ENCODE measurements around the gene SCO1. TPM values are rescaled to one million over a fixed set of nuclear protein-coding genes. Genes with fewer than 3 reads are reported as not detected.
A peak's percentile ranks its signal among the peaks of the same experiment; 100 is the strongest.

SCO1 gene
- total and polyA plus RNA-seq, 8 donors, result 3.3 to 12.4 (median 9.4) TPM

GRCh38 chr17:10649602-10650001, 47.7 kb downstream of the SCO1 start:
- Histone ChIP-seq H3K4me1 (no peaks in the 10 kb centered on the region), H3K27ac (no peak overlapping the region), H3K27me3 (no peaks in the 10 kb centered on the region), H3K9me3 (no peaks in the 10 kb centered on the region), H3K4me3 (no peak overlapping the region), H3K36me3 (no peaks in the 10 kb centered on the region)
- WGBS, 2 donors, result 78 to 86% methylated on average over 5 of the region's 5 CpGs
- no peak for ATAC-seq
- no peak for FAIRE-seq
- no peak for DNase-seq
- intact Hi-C loops (cut with DNase I), result loop anchor here in 1 of 3 donors (10.0 kb wide), 1 partner anchor 195 kb away; no protein-coding TSS in a partner anchor
- TF ChIP-seq CTCF (IDR thresholded peaks at IDR 0.05), result no peak

- ATAC-seq, result no peak
- intact Hi-C loops (cut with DNase I), result no loop called here
These were observed 48.4 kb downstream of the SCO1 start for GRCh38 chr17:10648956-10649355.

GRCh38 chr17:10648381-10648780, 49.0 kb downstream of the SCO1 start:
- intact Hi-C loops (cut with DNase I), result no loop called here
- no peak for ATAC-seq
- H3K27me3 ChIP-seq, result no peaks in the 10 kb centered on the region

More at GRCh38 chr17:10648956-10649355, 48.4 kb downstream of the SCO1 start:
- no peaks in the 10 kb centered on the region for H3K27me3 ChIP-seq
- FAIRE-seq (no peak), DNase-seq (no peak)
- H3K27ac ChIP-seq, result no peak overlapping the region
- no peaks in the 10 kb centered on the region for H3K36me3 ChIP-seq
- no peak overlapping the region for H3K4me3 ChIP-seq
- 74 to 81% methylated on average over 3 of the region's 3 CpGs for WGBS, 2 donors
- TF ChIP-seq CTCF (IDR thresholded peaks at IDR 0.05), result no peak
- H3K9me3 ChIP-seq, result no peaks in the 10 kb centered on the region
- H3K4me1 ChIP-seq, result no peaks in the 10 kb centered on the region

GRCh38 chr17:10646392-10646990, 50.8 kb downstream of the SCO1 start:
- intact Hi-C loops (cut with DNase I), result no loop called here
- peak; percentile 46 to 83 (median 73) for DNase-seq
- Histone ChIP-seq H3K9me3 (no peaks in the 10 kb centered on the region), H3K4me1 (no peaks in the 10 kb centered on the region), H3K27me3 (no peaks in the 10 kb centered on the region), H3K27ac (no peak overlapping the region), H3K36me3 (peaks cover 0 to 9% (median 0%) of the 10 kb centered on the region in 3 donors), H3K4me3 (no peak overlapping the region)
- peak; percentile 78 to 83 (median 82) for TF ChIP-seq CTCF (IDR thresholded peaks at IDR 0.05)
- 36 to 41% methylated on average over 8 of the region's 8 CpGs for WGBS, 2 donors
- FAIRE-seq, result no peak
- ATAC-seq, result peak; percentile 72 to 95 (median 89)

More at GRCh38 chr17:10648381-10648780, 49.0 kb downstream of the SCO1 start:
- Histone ChIP-seq H3K4me1 (no peaks in the 10 kb centered on the region), H3K27ac (no peak overlapping the region), H3K36me3 (no peaks in the 10 kb centered on the region), H3K4me3 (no peak overlapping the region), H3K9me3 (no peaks in the 10 kb centered on the region)
- no peak for FAIRE-seq
- WGBS, 2 donors, result 91 to 92% methylated on average over 5 of the region's 5 CpGs
- no peak for TF ChIP-seq CTCF (IDR thresholded peaks at IDR 0.05)
- DNase-seq, result no peak

GRCh38 chr17:10640475-10640874, 56.9 kb downstream of the SCO1 start:
- Histone ChIP-seq H3K27ac (no peak overlapping the region), H3K4me3 (no peak overlapping the region), H3K9me3 (no peaks in the 10 kb centered on the region), H3K4me1 (no peaks in the 10 kb centered on the region), H3K27me3 (no peaks in the 10 kb centered on the region), H3K36me3 (peaks cover 0 to 25% (median 5%) of the 10 kb centered on the region in 3 donors)
- 53 to 68% methylated on average over 3 of the region's 3 CpGs for WGBS, 2 donors
- no peak for FAIRE-seq
- TF ChIP-seq CTCF (IDR thresholded peaks at IDR 0.05), result no peak
- intact Hi-C loops (cut with DNase I), result no loop called here
- no peak for DNase-seq
- no peak for ATAC-seq

Data from pancreas (tissue), 10 donors.